Posterior cingulate gyrus (tissue), 11 donors: ENCODE data around the gene TEX14.

Experiments used
- DNase-seq, 10 donors: peaks; one replicate each; pipeline versions ENCODE4 v3.0.0 to v3.0.0-alpha.2; 2020 to 2021; ENCODE audit warnings: mixed read lengths in 3 of 10
- intact Hi-C: fragments of 100-400 bp; cut with DNase I; formaldehyde crosslinking; loops from one replicate; pipeline ENCODE4 v1.15.1; 2023

The TEX14 gene

DNA sequence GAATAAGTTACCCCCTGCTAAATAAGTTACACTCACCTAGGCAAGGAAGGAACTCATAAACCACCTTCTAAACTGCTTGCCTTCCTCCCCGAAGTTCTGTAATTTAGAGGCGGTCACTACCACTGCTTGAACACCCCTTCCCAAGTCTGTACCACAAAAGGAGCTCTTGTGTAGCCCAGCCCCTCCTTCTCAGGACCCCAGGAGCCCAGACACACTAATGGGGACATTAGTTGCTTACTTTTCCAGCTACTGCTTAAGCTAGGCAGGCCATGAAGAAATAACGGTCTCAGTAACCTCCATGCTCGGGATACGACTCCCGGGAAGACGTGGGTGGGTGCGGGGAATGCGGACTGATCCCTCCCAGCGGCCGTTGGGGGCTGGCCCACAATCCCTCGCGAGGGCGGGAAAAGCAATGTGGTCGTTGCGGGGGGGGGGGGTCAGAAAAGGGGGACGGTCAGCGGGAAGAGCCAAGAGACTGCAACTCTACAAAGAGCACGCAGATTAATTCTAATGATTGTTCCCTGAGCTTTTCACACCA is at the start of gene TEX14:
TEX14 (minus strand) TSS at position 345 of the 538 bp plus-strand sequence. CDS start 40,044 bp downstream, outside the sequence.
- intact Hi-C loops, result loop anchor here (5.0 kb wide), 1 partner anchor 174 kb away; no protein-coding TSS in a partner anchor
- DNase-seq, result peak in 1 of 10 donors; percentile 7

DNA sequence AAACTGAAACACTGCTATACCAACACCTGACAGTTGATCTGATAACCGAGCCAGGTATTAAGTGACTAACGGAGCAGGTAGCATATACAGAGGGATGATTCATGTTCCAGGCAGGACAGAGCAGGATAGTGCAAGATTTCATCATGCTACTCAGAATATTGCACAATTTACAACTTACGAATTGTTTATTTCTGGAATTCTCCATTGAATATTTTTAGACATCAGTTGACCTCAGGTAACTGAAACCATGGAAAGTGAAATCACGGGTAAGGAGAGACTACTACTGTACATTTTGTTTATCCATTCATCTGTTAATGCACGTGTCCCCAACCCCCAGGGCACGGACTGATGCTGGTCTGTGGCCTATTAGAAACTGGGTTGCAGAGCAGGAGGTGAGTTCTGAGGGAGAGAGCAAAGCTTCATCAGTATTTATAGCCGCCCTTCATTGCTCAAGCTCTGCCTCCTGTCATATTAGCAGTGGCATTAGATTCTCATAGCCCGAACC is 49.3 kb upstream of the TEX14 start:
- intact Hi-C loops, result no loop called here
- DNase-seq, result no peak

GRCh38 chr17:58734811-58735210 is 43.0 kb upstream of the TEX14 start:
- intact Hi-C loops, result no loop called here
- no peak for DNase-seq

- DNase-seq, result no peak
- intact Hi-C loops, result no loop called here
Observed at GRCh38 chr17:58734040-58734439, 42.2 kb upstream of the TEX14 start.

DNA sequence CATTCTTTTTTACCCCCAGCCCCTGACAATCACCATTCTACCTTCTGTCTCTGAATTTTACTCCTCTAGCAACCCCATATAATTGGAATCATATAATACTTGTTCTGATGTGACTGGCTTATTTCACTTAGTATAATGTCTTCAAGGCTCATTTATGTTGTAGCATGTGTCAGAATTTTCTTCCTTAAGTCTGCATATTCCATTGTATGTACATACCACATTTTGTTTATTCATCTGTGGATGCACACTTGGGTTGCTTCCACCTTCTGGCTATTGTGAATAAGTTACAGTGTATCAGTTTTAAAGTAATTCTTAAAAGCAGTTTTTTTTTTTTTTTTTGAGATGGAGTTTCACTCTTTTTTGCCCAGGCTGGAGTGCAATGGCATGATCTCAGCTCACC is 39.1 kb upstream of the TEX14 start:
- DNase-seq, result no peak
- intact Hi-C loops, result no loop called here

DNA sequence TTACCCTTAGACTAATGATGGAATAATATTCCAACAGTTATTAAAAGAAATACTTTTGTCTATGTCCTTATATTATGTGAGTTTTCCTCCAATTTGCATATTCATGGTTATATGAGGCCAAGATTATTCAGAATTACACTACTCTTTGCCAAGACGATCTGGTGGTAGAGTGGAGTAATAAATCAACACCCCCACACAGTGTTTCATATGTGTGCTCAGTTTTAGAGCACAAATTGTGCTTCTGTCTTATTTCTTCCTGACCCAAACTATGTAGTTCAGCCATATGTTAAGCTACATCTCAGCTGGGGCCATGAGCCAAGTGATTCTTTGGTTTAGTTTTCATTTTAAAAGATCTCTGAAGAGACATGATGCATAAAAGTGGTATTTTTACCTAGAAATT is 37.0 kb upstream of the TEX14 start:
- no peak for DNase-seq
- intact Hi-C loops, result no loop called here

- DNase-seq, result no peak
- intact Hi-C loops, result no loop called here
Observed at GRCh38 chr17:58722696-58723095, 30.9 kb upstream of the TEX14 start.

DNA sequence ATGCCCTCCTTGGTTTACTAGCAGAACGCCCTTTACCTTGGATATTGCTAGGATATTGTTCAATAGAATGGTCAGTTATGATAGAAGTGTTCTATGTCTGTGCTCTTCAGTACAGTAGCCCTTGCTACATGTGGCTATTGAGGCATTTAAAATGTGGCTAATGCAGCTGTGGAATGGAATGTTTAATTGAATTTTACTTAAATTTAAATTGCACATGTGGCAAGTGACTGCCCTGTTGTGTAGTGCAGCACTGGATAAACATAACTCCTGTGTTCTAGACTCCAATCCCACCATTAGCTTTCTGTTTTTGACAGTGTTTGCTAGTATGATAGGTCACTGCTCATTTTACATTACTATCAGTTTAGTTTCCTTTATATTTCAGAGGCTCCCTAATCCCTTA is 30.4 kb upstream of the TEX14 start:
- DNase-seq, result no peak
- intact Hi-C loops, result no loop called here

DNA sequence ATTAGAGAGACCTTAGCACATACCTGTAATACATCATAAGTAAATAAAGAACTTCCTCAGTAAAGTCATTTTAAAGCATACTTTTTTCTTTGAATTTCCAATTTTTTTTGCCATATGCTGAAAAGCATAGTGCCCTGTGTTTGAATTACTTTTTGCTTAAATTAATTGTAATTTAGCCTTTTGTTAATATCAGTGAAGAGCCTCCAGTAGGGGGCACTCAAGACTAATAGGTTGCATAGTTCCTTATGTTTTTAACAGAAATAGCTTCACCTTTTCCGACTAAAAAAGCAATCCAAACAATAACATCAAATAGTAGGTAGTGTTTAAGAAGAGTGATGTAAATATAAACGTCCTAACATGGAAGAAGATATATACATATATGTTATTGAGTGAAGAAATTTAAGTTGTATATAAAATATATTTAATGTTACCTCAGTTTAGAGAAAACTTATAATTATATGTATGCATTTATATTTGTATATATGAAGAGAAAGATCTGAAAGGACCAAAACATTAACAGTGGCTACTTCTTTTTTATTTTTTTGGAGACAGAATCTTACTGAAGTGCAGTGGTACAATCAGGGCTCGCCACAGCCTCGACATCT is 19.2 kb upstream of the TEX14 start:
- no peak for DNase-seq
- intact Hi-C loops, result loop anchor here (1.0 kb wide), 1 partner anchor 294 kb away; no protein-coding TSS in a partner anchor

DNA sequence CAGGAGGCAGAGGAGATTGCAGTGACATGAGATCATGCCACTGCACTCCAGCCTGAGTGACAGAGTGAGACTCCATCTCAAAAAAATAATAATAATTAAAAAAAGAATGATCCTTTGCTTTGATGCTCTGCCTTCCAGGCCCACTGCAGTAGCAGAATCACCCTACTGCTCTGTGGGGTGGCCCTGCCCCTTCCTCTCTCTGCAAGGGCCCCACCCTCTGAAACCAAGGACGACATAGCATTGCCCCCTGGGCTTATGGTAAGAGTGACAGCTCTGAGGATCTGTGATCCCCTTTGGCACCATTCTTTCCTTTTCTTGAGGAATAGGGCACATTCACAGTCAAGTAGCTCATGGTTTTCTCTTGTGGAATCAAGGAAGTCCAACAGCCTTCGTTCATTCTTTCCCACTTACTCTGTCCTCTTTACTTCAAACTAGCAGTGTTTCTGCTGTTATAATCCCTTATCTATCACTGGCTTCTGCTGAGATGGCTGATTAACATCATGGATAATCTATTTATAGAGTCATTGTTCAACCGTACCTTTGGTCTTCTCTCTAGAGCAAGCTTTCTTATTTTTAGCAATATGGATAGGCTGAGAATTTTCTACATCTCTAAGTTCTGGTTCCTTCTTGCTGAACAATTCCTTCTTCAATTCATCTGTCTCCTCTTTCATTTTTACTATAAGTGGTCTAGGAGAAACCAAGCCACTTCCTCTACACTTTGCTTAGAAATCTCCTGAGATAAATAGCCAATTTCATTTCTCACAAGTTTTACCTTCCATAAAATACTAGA is 14.7 kb upstream of the TEX14 start:
- intact Hi-C loops, result no loop called here
- peak in 1 of 10 donors; percentile 2 for DNase-seq

DNA sequence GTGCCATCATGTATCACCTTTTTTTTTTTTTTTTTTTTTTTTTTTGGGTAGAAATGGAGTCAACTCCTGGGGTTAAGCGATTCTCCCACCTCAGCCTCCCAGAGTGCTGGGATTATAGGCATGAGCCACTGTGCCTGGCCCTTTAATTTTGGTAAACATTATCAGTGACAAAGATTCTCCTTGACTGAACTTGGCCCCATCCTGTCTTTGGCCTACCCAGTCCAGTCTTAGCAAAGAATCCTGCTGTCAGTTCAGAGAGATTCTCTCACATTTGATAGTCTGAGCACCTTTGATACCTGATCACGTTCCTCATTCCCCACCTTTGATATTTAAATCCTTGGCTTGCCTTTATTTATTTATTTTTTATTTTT is 12.1 kb upstream of the TEX14 start:
- intact Hi-C loops, result no loop called here
- DNase-seq, result no peak

GRCh38 chr17:58703137-58703915 is 11.5 kb upstream of the TEX14 start:
- no peak for DNase-seq
- intact Hi-C loops, result no loop called here

DNA sequence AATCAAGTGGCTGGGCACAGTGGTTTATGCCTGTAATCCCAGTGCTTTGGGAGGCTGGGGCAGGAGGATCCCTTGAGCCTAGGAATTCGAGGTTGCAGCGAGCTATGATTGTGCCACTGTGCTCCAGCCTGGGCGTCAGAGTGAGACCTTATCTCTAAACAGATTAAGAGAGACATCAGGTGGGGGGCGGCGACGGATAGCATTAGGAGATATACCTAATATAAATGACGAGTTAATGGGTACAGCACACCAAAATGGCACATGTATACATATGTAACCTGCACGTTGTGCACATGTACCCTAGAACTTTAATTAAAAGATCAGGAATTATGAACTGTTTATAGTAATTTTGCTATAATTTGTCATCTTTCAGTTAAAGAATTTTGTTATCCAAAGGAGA is 10.9 kb upstream of the TEX14 start:
- no peak for DNase-seq
- intact Hi-C loops, result no loop called here

DNA sequence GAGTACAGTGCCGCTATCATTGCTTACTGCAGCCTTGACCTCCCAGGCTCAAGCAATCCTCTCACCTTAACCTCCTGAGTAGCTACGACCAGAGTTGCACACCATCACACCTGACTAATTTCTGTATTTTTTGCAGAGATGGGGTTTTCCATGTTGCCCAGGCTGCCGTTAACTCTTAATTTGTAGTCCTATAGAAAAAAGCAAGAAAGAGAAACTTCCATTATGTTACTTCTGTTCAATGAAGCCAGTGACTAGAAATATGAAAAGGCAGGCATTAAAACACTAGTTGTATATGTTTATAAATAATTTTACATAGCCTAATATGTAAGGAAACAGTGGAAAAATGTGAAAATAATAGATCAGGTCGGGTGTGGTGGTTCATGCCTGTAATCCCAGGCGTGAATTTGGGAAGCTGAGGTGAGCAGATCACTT is 10.2 kb upstream of the TEX14 start:
- intact Hi-C loops, result no loop called here
- no peak for DNase-seq

- no peak for DNase-seq
- intact Hi-C loops, result no loop called here
Observed at GRCh38 chr17:58699771-58700170, 7.9 kb upstream of the TEX14 start.

- DNase-seq, result no peak
- intact Hi-C loops, result loop anchor here (5.0 kb wide), 1 partner anchor 178 kb away; no protein-coding TSS in a partner anchor
Observed at GRCh38 chr17:58694826-58695225, 3.0 kb upstream of the TEX14 start.

DNA sequence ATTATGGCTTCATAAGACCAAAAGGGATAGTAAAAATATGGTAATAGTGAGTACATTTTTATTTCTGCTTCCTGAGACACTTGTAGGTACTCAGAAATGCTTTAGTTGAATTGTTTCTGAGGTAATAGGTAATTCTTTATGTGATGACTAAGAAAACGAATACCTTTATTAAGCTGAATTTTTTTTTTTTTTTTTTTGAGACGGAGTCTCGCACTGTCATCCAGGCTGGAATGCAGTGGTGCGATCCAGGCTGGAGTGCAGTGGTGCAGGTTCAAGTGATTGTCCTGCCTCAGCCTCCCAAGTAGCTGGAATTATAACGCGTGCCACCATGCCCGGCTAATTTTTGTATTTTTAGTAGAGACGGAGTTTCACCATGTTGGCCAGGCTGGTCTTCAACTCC is 2.5 kb upstream of the TEX14 start:
- DNase-seq, result no peak

DNA sequence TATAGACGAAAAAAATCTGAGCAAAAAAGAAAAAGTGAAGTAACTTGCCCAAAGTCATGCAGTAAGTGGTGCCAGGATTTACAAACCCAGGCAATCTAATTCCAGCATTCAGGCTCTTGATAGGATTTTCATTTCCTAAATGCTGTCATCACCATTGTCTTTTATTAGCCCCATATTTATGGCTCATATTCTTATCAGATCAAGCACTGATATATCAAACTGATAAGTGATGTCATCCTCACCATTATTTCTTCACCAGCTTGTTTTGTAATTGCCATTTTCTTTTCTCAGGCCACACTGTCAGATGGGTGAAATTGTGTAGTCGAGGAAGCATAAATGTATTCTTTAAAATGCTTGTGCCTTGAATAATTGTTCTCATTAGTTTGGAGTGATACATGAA is 1.9 kb upstream of the TEX14 start:
- no peak for DNase-seq
- intact Hi-C loops, result loop anchor here (5.0 kb wide), 1 partner anchor 176 kb away; no protein-coding TSS in a partner anchor

More for the DNA sequence above, 2.5 kb upstream of the TEX14 start:
- intact Hi-C loops, result loop anchor here (5.0 kb wide), 1 partner anchor 177 kb away; no protein-coding TSS in a partner anchor

- DNase-seq, result no peak
- intact Hi-C loops, result loop anchor here (5.0 kb wide), 1 partner anchor 176 kb away; no protein-coding TSS in a partner anchor
Observed at GRCh38 chr17:58693208-58693607, 1.4 kb upstream of the TEX14 start.

- intact Hi-C loops, result loop anchor here (5.0 kb wide), 1 partner anchor 175 kb away; no protein-coding TSS in a partner anchor
- DNase-seq, result peak; percentile 71 to 98 (median 86)
Observed at GRCh38 chr17:58692239-58693055, 602 bp upstream of the TEX14 start, which contains the start of gene RAD51C. TSS of gene RAD51C (plus strand) at chr17:58692602. CDS start at chr17:58692644, 42 bp downstream.
